C4-2B (cell line): ENCODE data around the gene DHCR7.

Experiments used
- ZFX ChIP-seq: fragments of 450-650 bp; IDR thresholded peaks from 2 replicates; pipeline ENCODE4 v1.6.1; 2017
- TF ChIP-seq, protein P1 (sequence below): fragments of 450-650 bp; conservative IDR thresholded peaks from 2 replicates; pipeline ENCODE4 v1.5.1; 2017; ENCODE audit warnings: mild to moderate bottlenecking

DNA sequence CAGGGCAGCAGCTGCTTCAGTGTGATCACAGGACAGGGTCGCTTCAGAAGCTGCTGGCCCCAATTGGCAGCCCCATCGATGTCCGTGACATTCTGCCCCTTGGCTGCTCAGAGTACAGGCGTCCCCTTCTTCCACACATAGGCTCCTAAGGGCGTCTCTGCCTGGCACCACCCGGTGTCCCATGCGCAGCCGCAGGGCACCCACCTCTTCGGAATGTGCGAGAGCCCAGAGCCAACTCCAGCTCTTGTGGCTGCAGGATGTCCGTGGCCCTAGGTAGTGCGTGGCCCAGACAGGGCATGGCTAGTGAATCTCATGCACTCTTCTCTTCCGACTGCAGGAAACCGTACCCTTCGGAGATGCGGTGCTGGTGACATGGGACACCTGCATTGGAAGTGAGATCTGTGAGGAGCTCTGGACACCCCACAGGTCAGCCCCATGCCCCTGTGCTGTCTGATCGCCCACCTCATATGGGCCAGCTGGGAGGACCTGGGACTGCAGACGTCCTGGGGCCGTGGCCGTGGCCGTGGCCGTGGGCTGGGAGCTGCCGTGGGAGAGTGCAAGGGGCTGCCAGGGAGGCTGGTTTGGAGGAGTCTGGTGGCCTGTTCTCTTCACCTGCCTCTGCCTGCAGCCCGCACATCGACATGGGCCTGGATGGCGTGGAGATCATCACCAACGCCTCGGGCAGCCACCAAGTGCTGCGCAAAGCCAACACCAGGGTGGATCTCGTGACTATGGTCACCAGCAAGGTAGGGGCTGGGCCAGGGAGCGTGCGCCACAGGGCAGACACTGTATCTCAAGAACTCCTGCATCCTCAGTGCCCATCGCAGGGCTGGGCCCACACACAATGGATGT, 25.0 kb upstream of the DHCR7 start:
- TF ChIP-seq, protein P1, sequence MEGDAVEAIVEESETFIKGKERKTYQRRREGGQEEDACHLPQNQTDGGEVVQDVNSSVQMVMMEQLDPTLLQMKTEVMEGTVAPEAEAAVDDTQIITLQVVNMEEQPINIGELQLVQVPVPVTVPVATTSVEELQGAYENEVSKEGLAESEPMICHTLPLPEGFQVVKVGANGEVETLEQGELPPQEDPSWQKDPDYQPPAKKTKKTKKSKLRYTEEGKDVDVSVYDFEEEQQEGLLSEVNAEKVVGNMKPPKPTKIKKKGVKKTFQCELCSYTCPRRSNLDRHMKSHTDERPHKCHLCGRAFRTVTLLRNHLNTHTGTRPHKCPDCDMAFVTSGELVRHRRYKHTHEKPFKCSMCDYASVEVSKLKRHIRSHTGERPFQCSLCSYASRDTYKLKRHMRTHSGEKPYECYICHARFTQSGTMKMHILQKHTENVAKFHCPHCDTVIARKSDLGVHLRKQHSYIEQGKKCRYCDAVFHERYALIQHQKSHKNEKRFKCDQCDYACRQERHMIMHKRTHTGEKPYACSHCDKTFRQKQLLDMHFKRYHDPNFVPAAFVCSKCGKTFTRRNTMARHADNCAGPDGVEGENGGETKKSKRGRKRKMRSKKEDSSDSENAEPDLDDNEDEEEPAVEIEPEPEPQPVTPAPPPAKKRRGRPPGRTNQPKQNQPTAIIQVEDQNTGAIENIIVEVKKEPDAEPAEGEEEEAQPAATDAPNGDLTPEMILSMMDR, result no peak
- no peak for TF ChIP-seq ZFX
